ENCODE measurements around the gene MECP2. TPM values are rescaled to one million over a fixed set of nuclear protein-coding genes. Genes with fewer than 3 reads are reported as not detected.
A peak's percentile ranks its signal among the peaks of the same experiment; 100 is the strongest.

MECP2 gene
- total and polyA plus RNA-seq, 2 donors from 2014 or later = 14.0 to 74.7 TPM

DNA sequence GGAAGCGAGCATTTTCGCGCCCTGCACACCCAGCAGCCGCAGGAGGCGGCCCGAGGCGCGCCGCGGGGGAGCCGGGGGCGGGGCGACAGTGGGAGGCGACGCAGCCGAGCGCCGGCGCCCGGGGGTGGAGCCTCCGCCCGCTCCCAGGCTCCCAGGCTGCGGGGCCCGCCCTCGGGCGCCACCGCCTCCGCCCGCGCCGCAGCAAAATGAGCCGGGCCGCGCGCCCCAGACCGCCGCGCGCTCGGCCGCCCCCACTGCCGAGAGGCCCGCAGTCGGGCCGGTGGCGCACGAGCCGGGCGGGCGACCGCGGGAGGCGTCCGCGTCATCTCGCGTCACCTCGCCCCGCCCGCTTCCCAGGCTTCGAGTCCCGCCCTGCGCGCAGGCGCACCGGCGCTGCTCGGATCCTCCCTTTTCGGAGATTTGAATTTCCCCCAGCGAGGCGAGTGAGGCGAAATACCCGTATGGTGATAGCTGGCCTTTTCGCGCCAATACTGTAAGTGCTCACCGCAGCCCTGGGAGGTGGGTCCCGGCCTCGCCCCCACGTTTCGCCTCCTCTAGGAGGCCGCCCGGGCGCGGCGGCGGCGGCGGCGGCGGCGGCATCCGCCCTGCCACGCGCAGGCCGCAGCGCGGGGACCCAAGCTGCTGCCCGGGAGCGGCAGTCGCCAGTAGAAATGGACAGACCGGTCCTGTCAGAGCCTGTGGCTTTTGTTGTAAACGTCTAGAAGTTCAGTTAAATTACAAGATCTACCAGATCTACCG lies 125.0 kb downstream of the MECP2 start, which contains the start of gene TMEM187:
TMEM187 (plus strand) TSS at position 387 of the 759 bp plus-strand sequence. CDS start 9,309 bp downstream, outside the sequence.
- H3K9me3 ChIP-seq (ENCODE audit: control insufficient read depth in 2 of 3, insufficient read depth in 1 of 3, low read length in 3 of 3) = no peaks in the 10 kb centered on the region
- TF ChIP-seq, protein P1, sequence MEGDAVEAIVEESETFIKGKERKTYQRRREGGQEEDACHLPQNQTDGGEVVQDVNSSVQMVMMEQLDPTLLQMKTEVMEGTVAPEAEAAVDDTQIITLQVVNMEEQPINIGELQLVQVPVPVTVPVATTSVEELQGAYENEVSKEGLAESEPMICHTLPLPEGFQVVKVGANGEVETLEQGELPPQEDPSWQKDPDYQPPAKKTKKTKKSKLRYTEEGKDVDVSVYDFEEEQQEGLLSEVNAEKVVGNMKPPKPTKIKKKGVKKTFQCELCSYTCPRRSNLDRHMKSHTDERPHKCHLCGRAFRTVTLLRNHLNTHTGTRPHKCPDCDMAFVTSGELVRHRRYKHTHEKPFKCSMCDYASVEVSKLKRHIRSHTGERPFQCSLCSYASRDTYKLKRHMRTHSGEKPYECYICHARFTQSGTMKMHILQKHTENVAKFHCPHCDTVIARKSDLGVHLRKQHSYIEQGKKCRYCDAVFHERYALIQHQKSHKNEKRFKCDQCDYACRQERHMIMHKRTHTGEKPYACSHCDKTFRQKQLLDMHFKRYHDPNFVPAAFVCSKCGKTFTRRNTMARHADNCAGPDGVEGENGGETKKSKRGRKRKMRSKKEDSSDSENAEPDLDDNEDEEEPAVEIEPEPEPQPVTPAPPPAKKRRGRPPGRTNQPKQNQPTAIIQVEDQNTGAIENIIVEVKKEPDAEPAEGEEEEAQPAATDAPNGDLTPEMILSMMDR (IDR thresholded peaks at IDR 0.05; ENCODE audit: borderline replicate concordance, extremely low read depth, insufficient read depth) = no peak
- peak within 1 kb of the TSS; percentile 99 to 100 for H3K27ac ChIP-seq (ENCODE audit: low read depth in 2 of 2, low read length in 2 of 2)
- peak within 1 kb of the TSS; percentile 82 to 92 (median 88) for H3K4me3 ChIP-seq (ENCODE audit: low read length in 3 of 3)
- H3K4me1 ChIP-seq (ENCODE audit: control insufficient read depth in 2 of 3, insufficient read depth in 2 of 3, low read depth in 1 of 3, low read length in 3 of 3) = peaks cover 0 to 31% (median 19%) of the 10 kb centered on the region in 3 donors
- intact Hi-C loops (cut with DNase I) = no loop called here
- H3K36me3 ChIP-seq (ENCODE audit: control insufficient read depth in 2 of 3, insufficient read depth in 3 of 3, low read length in 3 of 3) = no peaks in the 10 kb centered on the region
- FAIRE-seq = no peak
- DNase-seq = peak; percentile 92 to 96 (median 95)
- H3K27me3 ChIP-seq (ENCODE audit: control insufficient read depth, insufficient read depth, low read length) = no peaks in the 10 kb centered on the region
- peak within 1 kb of the TSS; percentile 95 to 98 (median 98) for H3K9ac ChIP-seq (ENCODE audit: low read length in 3 of 3)

Small RNAs within 50 kb of the gene (microRNA-seq; reads per million reads assigned to microRNA genes)
- gene MIR3202-1 (not detected), gene MIR3202-2 (not detected), gene MIR718 (not detected)

Other genes with a start within 250 kb of the MECP2 start
- 71.9 TPM for gene L1CAM, start 211.5 kb downstream of the MECP2 start, total RNA-seq
- 26.1 TPM for gene L1CAM, start 211.5 kb downstream of the MECP2 start, polyA plus RNA-seq (ENCODE audit: insufficient read depth, low read depth, low replicate concordance)
- 2.3 TPM for gene AVPR2, start 193.0 kb downstream of the MECP2 start, total RNA-seq
- gene AVPR2, start 193.0 kb downstream of the MECP2 start, polyA plus RNA-seq (ENCODE audit: insufficient read depth, low read depth, low replicate concordance) = 22.1 TPM
- 73.0 TPM for gene ARHGAP4, start 171.5 kb downstream of the MECP2 start, total RNA-seq
- gene ARHGAP4, start 171.5 kb downstream of the MECP2 start, polyA plus RNA-seq (ENCODE audit: insufficient read depth, low read depth, low replicate concordance) = 38.3 TPM
- gene NAA10, start 162.7 kb downstream of the MECP2 start, total RNA-seq = 79.3 TPM
- gene NAA10, start 162.7 kb downstream of the MECP2 start, polyA plus RNA-seq (ENCODE audit: insufficient read depth, low read depth, low replicate concordance) = 120 TPM
- gene RENBP, start 153.1 kb downstream of the MECP2 start, total RNA-seq = 22.9 TPM
- 78.2 TPM for gene RENBP, start 153.1 kb downstream of the MECP2 start, polyA plus RNA-seq (ENCODE audit: insufficient read depth, low read depth, low replicate concordance)
- gene HCFC1, start 125.9 kb downstream of the MECP2 start, total RNA-seq = 54.6 TPM
- gene HCFC1, start 125.9 kb downstream of the MECP2 start, polyA plus RNA-seq (ENCODE audit: insufficient read depth, low read depth, low replicate concordance) = 13.5 TPM
- 9.6 TPM for gene TMEM187, start 125.0 kb downstream of the MECP2 start, total RNA-seq
- 12.4 TPM for gene TMEM187, start 125.0 kb downstream of the MECP2 start, polyA plus RNA-seq (ENCODE audit: insufficient read depth, low read depth, low replicate concordance)
- 85.3 TPM for gene IRAK1, start 77.8 kb downstream of the MECP2 start, total RNA-seq
- gene IRAK1, start 77.8 kb downstream of the MECP2 start, polyA plus RNA-seq (ENCODE audit: insufficient read depth, low read depth, low replicate concordance) = 46.6 TPM
- not detected for gene OPN1LW, start 46.5 kb upstream of the MECP2 start, total RNA-seq
- gene OPN1LW, start 46.5 kb upstream of the MECP2 start, polyA plus RNA-seq (ENCODE audit: insufficient read depth, low read depth, low replicate concordance) = not detected
- gene OPN1MW, start 84.9 kb upstream of the MECP2 start, total RNA-seq = not detected
- not detected for gene OPN1MW, start 84.9 kb upstream of the MECP2 start, polyA plus RNA-seq (ENCODE audit: insufficient read depth, low read depth, low replicate concordance)
- not detected for gene OPN1MW2, start 122.0 kb upstream of the MECP2 start, total RNA-seq
- not detected for gene OPN1MW2, start 122.0 kb upstream of the MECP2 start, polyA plus RNA-seq (ENCODE audit: insufficient read depth, low read depth, low replicate concordance)
- not detected for gene OPN1MW3, start 159.9 kb upstream of the MECP2 start, total RNA-seq
- gene OPN1MW3, start 159.9 kb upstream of the MECP2 start, polyA plus RNA-seq (ENCODE audit: insufficient read depth, low read depth, low replicate concordance) = not detected
- not detected for gene TEX28, start 197.4 kb upstream of the MECP2 start, total RNA-seq
- gene TEX28, start 197.4 kb upstream of the MECP2 start, polyA plus RNA-seq (ENCODE audit: insufficient read depth, low read depth, low replicate concordance) = not detected
- 0.38 TPM for gene TKTL1, start 198.1 kb upstream of the MECP2 start, total RNA-seq
- 0.30 TPM for gene TKTL1, start 198.1 kb upstream of the MECP2 start, polyA plus RNA-seq (ENCODE audit: insufficient read depth, low read depth, low replicate concordance)

Measured in kidney (tissue), 14 donors.